ENCODE data around the gene PLPP2.

The PLPP2 gene

GRCh38 chr19:291561-292280 is 518 bp upstream of the PLPP2 start:
- no peak overlapping the region for H3K9ac ChIP-seq (ENCODE audit: low read depth, low read length)
- no peak overlapping the region for H3K4me3 ChIP-seq (ENCODE audit: low read depth, low read length)
- no peak overlapping the region for H3K27ac ChIP-seq (ENCODE audit: low read depth, low read length)
- no peaks in the 10 kb centered on the region for H3K9me3 ChIP-seq (ENCODE audit: control insufficient read depth, insufficient read depth, low read length)
- H3K4me1 ChIP-seq (ENCODE audit: control insufficient read depth, insufficient read depth, low read length), result peaks cover 45% of the 10 kb centered on the region
- peaks cover 16% of the 10 kb centered on the region for H3K27me3 ChIP-seq (ENCODE audit: control insufficient read depth, insufficient read depth, low read length)
- peaks cover 9% of the 10 kb centered on the region for H3K36me3 ChIP-seq (ENCODE audit: control insufficient read depth, insufficient read depth, low read length)

GRCh38 chr19:290372-291005 is 714 bp downstream of the PLPP2 start:
- peaks cover 39% of the 10 kb centered on the region for H3K4me1 ChIP-seq (ENCODE audit: control insufficient read depth, insufficient read depth, low read length)
- H3K4me3 ChIP-seq (ENCODE audit: low read depth, low read length), result peak overlapping the region; percentile 67
- H3K27me3 ChIP-seq (ENCODE audit: control insufficient read depth, insufficient read depth, low read length), result peaks cover 16% of the 10 kb centered on the region
- peak overlapping the region; percentile 83 for H3K9ac ChIP-seq (ENCODE audit: low read depth, low read length)
- H3K27ac ChIP-seq (ENCODE audit: low read depth, low read length), result peak overlapping the region; percentile 99
- no peaks in the 10 kb centered on the region for H3K9me3 ChIP-seq (ENCODE audit: control insufficient read depth, insufficient read depth, low read length)
- H3K36me3 ChIP-seq (ENCODE audit: control insufficient read depth, insufficient read depth, low read length), result peaks cover 16% of the 10 kb centered on the region

DNA sequence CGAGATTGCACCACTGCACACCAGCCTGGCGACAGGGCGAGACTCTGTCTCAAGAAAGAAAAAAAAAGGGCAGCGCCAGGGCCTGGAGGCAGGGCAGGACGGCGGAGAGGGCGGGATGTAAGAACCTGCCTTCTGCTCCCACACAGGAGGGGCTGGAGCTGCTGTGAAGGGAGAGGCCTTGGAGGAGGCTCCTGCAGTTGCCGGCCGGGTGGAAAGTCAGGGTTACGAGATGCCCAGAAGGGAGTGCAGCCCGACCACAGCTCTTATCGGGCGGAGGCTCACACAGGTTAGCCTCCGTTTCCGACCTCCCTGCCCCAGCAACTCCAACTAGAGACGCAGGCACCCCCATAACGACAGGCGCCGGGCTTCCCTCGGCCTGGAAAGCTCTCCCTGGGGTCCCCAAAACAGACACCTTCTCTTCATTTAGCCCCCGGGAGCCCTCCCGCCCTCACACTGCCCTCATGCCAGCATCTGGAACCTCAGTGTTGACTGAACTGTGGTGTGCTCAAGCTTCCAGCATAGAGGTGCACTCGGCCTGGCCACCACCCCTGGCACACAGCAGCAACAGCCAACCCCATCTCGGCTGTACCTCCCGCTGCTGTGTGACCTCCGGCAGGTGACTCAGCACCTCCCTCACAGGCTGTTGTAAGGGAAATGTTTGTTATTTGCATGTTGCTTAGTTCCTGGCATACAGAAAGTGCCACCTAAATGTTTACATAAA is 1.4 kb downstream of the PLPP2 start:
- Histone ChIP-seq H3K9ac (ENCODE audit: low read depth, low read length) (peak overlapping the region; percentile 83), H3K36me3 (ENCODE audit: control insufficient read depth, insufficient read depth, low read length) (peaks cover 16% of the 10 kb centered on the region), H3K27me3 (ENCODE audit: control insufficient read depth, insufficient read depth, low read length) (peaks cover 15% of the 10 kb centered on the region), H3K4me3 (ENCODE audit: low read depth, low read length) (peak overlapping the region; percentile 67), H3K27ac (ENCODE audit: low read depth, low read length) (peak overlapping the region; percentile 99), H3K9me3 (ENCODE audit: control insufficient read depth, insufficient read depth, low read length) (no peaks in the 10 kb centered on the region), H3K4me1 (ENCODE audit: control insufficient read depth, insufficient read depth, low read length) (peaks cover 34% of the 10 kb centered on the region)

- Histone ChIP-seq H3K36me3 (ENCODE audit: control insufficient read depth, insufficient read depth, low read length) (peaks cover 21% of the 10 kb centered on the region), H3K27ac (ENCODE audit: low read depth, low read length) (peak overlapping the region; percentile 99), H3K4me3 (ENCODE audit: low read depth, low read length) (no peak overlapping the region), H3K4me1 (ENCODE audit: control insufficient read depth, insufficient read depth, low read length) (peaks cover 25% of the 10 kb centered on the region), H3K9me3 (ENCODE audit: control insufficient read depth, insufficient read depth, low read length) (no peaks in the 10 kb centered on the region), H3K27me3 (ENCODE audit: control insufficient read depth, insufficient read depth, low read length) (peaks cover 7% of the 10 kb centered on the region), H3K9ac (ENCODE audit: low read depth, low read length) (no peak overlapping the region)
Measured at GRCh38 chr19:288911-289310, 2.3 kb downstream of the PLPP2 start.

- Histone ChIP-seq H3K9ac (ENCODE audit: low read depth, low read length) (no peak overlapping the region), H3K4me3 (ENCODE audit: low read depth, low read length) (no peak overlapping the region), H3K27me3 (ENCODE audit: control insufficient read depth, insufficient read depth, low read length) (no peaks in the 10 kb centered on the region), H3K36me3 (ENCODE audit: control insufficient read depth, insufficient read depth, low read length) (peaks cover 26% of the 10 kb centered on the region), H3K9me3 (ENCODE audit: control insufficient read depth, insufficient read depth, low read length) (no peaks in the 10 kb centered on the region), H3K4me1 (ENCODE audit: control insufficient read depth, insufficient read depth, low read length) (peaks cover 24% of the 10 kb centered on the region), H3K27ac (ENCODE audit: low read depth, low read length) (no peak overlapping the region)
Measured at GRCh38 chr19:287381-287871, 3.8 kb downstream of the PLPP2 start.

DNA sequence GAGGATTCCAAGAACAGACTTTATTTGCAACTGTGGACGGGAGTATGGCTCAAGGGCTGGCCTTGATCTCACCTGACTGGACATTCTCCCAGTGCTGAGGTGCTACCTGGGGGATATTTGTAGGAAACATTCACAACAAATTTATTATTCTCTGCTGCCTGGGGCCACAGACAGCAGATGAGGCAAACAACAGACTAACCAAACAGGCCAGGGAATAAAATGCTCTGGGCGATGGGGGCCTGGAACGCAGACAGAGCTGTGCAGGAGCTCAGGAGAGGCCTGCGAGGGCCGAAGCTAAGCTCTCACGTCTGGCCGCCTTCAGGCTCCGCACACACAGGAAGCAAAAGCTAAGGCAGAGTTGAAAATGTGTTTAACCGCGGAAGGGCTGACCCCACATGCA is 7.8 kb downstream of the PLPP2 start:
- no peaks in the 10 kb centered on the region for H3K9me3 ChIP-seq (ENCODE audit: control insufficient read depth, insufficient read depth, low read length)
- H3K9ac ChIP-seq (ENCODE audit: low read depth, low read length), result no peak overlapping the region
- H3K27me3 ChIP-seq (ENCODE audit: control insufficient read depth, insufficient read depth, low read length), result no peaks in the 10 kb centered on the region
- no peak overlapping the region for H3K27ac ChIP-seq (ENCODE audit: low read depth, low read length)
- H3K4me1 ChIP-seq (ENCODE audit: control insufficient read depth, insufficient read depth, low read length), result peaks cover 14% of the 10 kb centered on the region
- H3K4me3 ChIP-seq (ENCODE audit: low read depth, low read length), result no peak overlapping the region
- peaks cover 49% of the 10 kb centered on the region for H3K36me3 ChIP-seq (ENCODE audit: control insufficient read depth, insufficient read depth, low read length)

GRCh38 chr19:282501-282900 is 8.7 kb downstream of the PLPP2 start:
- no peak overlapping the region for H3K4me3 ChIP-seq (ENCODE audit: low read depth, low read length)
- H3K27ac ChIP-seq (ENCODE audit: low read depth, low read length), result no peak overlapping the region
- no peaks in the 10 kb centered on the region for H3K9me3 ChIP-seq (ENCODE audit: control insufficient read depth, insufficient read depth, low read length)
- H3K36me3 ChIP-seq (ENCODE audit: control insufficient read depth, insufficient read depth, low read length), result peaks cover 47% of the 10 kb centered on the region
- peaks cover 12% of the 10 kb centered on the region; the same call in 1 of the 2 replicates for H3K4me1 ChIP-seq (ENCODE audit: control insufficient read depth, insufficient read depth, low read length)
- no peaks in the 10 kb centered on the region for H3K27me3 ChIP-seq (ENCODE audit: control insufficient read depth, insufficient read depth, low read length)
- H3K9ac ChIP-seq (ENCODE audit: low read depth, low read length), result no peak overlapping the region

DNA sequence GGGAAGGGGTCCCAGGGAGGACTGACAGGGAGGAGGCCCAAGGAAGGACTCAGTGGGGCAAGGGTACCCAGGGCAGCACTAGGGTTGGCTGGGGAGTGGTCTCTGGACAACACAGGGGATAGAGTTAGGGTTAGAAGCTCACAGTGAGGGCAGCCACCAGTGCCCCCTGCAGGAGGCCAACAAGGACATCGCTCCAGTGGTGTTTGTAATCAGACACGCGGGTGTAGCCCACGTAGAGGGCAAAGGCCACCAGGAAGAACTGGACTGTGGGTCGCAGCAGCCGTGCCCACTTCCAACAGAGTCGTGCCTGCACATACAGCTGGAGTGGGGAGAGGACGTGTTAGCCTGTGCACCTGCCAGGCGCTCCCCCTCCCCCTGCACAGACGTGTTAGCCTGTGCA is 9.2 kb downstream of the PLPP2 start:
- H3K9ac ChIP-seq (ENCODE audit: low read depth, low read length), result no peak overlapping the region
- no peak overlapping the region for H3K4me3 ChIP-seq (ENCODE audit: low read depth, low read length)
- peaks cover 17% of the 10 kb centered on the region for H3K4me1 ChIP-seq (ENCODE audit: control insufficient read depth, insufficient read depth, low read length)
- peaks cover 42% of the 10 kb centered on the region for H3K36me3 ChIP-seq (ENCODE audit: control insufficient read depth, insufficient read depth, low read length)
- H3K27ac ChIP-seq (ENCODE audit: low read depth, low read length), result no peak overlapping the region
- no peaks in the 10 kb centered on the region for H3K9me3 ChIP-seq (ENCODE audit: control insufficient read depth, insufficient read depth, low read length)
- no peaks in the 10 kb centered on the region for H3K27me3 ChIP-seq (ENCODE audit: control insufficient read depth, insufficient read depth, low read length)

GRCh38 chr19:281156-281853 is 9.9 kb downstream of the PLPP2 start:
- Histone ChIP-seq H3K4me1 (ENCODE audit: control insufficient read depth, insufficient read depth, low read length) (peaks cover 18% of the 10 kb centered on the region), H3K27ac (ENCODE audit: low read depth, low read length) (peak overlapping the region; percentile 18), H3K27me3 (ENCODE audit: control insufficient read depth, insufficient read depth, low read length) (no peaks in the 10 kb centered on the region), H3K9ac (ENCODE audit: low read depth, low read length) (no peak overlapping the region), H3K36me3 (ENCODE audit: control insufficient read depth, insufficient read depth, low read length) (peaks cover 35% of the 10 kb centered on the region), H3K4me3 (ENCODE audit: low read depth, low read length) (no peak overlapping the region), H3K9me3 (ENCODE audit: control insufficient read depth, insufficient read depth, low read length) (no peaks in the 10 kb centered on the region)

DNA sequence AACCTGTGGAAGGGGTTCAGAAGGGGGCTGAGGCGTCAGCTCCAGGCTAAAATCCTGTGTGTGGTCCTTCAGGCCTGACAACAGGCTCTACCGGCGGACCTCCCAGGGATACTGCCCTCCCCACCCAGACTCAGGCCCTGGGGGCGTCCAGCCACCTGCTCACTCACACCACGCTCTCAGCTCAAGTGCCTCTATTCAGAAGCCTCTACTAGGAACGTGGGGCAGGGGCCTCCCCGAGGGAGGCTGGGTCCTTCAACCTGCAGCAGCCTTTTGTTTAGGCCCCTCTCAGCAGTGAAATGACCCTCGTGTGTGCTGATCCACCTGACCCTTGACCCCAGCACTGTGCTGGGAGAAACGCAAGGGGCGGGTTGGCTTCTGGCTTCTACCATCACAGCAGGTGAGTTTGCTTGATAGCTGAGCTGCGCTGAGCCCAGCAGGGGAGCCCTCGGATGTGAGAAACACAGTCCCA is 10.6 kb downstream of the PLPP2 start:
- Histone ChIP-seq H3K9me3 (ENCODE audit: control insufficient read depth, insufficient read depth, low read length) (no peaks in the 10 kb centered on the region), H3K4me3 (ENCODE audit: low read depth, low read length) (no peak overlapping the region), H3K27ac (ENCODE audit: low read depth, low read length) (no peak overlapping the region), H3K4me1 (ENCODE audit: control insufficient read depth, insufficient read depth, low read length) (peaks cover 18% of the 10 kb centered on the region), H3K27me3 (ENCODE audit: control insufficient read depth, insufficient read depth, low read length) (no peaks in the 10 kb centered on the region), H3K36me3 (ENCODE audit: control insufficient read depth, insufficient read depth, low read length) (peaks cover 33% of the 10 kb centered on the region), H3K9ac (ENCODE audit: low read depth, low read length) (no peak overlapping the region)

Measured in HUES48 (cell line).